ENCODE measurements around the gene TRAK1. TPM values are rescaled to one million over a fixed set of nuclear protein-coding genes. Genes with fewer than 3 reads are reported as not detected.

Gene TRAK1
- total RNA-seq, 1 donor from 2014 or later: 41.7 TPM

DNA sequence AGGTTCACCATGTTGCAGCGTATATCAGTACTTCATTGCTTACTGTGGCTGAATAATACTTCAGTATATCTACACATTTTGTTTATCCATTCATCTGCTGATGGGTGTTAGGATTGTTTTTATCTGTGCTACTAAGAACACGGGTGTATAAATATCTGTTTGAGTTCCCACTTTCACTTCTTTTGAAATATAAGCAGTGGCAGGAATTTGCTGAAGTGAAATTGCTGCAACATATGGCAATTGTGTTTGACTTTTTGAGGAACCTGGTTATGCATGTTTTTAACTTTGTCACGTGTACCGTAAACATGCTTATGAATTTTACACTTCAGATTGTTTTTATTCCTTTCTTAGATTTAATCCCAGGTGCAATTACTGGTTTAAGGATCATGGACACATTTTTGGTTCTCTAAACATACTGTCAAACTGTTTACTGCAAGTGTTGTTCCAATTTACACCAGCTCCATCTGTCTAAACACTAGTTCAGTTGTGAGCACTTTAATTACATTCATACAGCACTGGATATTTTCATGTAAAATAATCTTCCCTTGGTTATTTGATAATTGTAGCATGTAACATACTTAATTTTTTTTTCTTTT lies 23.1 kb downstream of the TRAK1 start:
- no peak overlapping the region for H3K4me3 ChIP-seq (ENCODE audit: low read depth, low read length)

DNA sequence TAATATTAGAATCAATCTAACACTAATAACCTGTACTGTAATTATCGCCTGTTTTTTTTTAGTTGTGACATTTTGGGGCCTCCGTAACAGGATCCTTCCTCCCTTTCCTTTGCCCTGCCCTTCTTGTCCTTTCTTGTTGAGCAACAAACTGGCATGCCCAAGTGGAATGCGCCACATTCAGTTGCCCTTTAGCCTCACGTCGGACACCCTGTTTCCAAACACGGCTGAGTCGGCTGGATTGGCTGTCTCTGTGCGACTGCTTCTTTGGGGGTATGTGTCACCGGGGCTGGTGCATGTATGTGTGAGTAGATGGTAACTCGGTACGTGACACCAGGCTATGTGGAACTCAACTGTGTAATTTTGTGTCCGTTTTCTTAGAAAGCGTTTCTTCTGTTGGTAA lies 24.1 kb downstream of the TRAK1 start:
- TF ChIP-seq, protein P1, sequence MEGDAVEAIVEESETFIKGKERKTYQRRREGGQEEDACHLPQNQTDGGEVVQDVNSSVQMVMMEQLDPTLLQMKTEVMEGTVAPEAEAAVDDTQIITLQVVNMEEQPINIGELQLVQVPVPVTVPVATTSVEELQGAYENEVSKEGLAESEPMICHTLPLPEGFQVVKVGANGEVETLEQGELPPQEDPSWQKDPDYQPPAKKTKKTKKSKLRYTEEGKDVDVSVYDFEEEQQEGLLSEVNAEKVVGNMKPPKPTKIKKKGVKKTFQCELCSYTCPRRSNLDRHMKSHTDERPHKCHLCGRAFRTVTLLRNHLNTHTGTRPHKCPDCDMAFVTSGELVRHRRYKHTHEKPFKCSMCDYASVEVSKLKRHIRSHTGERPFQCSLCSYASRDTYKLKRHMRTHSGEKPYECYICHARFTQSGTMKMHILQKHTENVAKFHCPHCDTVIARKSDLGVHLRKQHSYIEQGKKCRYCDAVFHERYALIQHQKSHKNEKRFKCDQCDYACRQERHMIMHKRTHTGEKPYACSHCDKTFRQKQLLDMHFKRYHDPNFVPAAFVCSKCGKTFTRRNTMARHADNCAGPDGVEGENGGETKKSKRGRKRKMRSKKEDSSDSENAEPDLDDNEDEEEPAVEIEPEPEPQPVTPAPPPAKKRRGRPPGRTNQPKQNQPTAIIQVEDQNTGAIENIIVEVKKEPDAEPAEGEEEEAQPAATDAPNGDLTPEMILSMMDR (IDR thresholded peaks at IDR 0.05; ENCODE audit: insufficient read depth, low read length, poor library complexity, severe bottlenecking): no peak
- H3K4me3 ChIP-seq (ENCODE audit: low read depth, low read length): no peak overlapping the region
- no peaks in the 10 kb centered on the region for H3K36me3 ChIP-seq (ENCODE audit: control insufficient read depth, insufficient read depth, low read length)
- H3K27me3 ChIP-seq (ENCODE audit: control insufficient read depth, insufficient read depth, low read length): no peaks in the 10 kb centered on the region
- no peak for DNase-seq (ENCODE audit: low read depth)

More for the DNA sequence above, 23.1 kb downstream of the TRAK1 start:
- H3K36me3 ChIP-seq (ENCODE audit: control insufficient read depth, insufficient read depth, low read length): no peaks in the 10 kb centered on the region
- no peak for DNase-seq (ENCODE audit: low read depth)
- H3K27me3 ChIP-seq (ENCODE audit: control insufficient read depth, insufficient read depth, low read length): no peaks in the 10 kb centered on the region
- TF ChIP-seq, protein P1 (IDR thresholded peaks at IDR 0.05; ENCODE audit: insufficient read depth, low read length, poor library complexity, severe bottlenecking): no peak

DNA sequence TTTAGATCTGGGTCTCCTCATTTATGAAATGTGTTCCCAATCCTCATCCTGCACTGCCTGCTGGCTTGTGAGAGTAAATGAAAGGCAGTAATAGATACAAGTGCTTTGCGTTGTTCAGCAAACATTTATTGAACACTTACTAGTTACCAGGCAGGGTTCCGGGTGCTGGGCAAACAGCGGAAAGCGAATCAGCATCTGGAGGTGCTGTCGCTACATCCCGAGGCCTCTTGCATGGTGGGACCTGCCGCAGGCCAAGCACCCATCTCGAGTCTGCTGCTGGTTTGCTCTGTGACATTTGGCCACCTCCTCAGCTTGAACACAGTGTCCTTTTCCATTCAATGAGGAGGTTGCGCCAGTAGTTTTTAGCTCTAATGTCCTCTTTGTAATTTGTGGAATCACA lies 24.8 kb downstream of the TRAK1 start:
- TF ChIP-seq, protein P1 (IDR thresholded peaks at IDR 0.05; ENCODE audit: insufficient read depth, low read length, poor library complexity, severe bottlenecking): no peak
- no peaks in the 10 kb centered on the region for H3K27me3 ChIP-seq (ENCODE audit: control insufficient read depth, insufficient read depth, low read length)

DNA sequence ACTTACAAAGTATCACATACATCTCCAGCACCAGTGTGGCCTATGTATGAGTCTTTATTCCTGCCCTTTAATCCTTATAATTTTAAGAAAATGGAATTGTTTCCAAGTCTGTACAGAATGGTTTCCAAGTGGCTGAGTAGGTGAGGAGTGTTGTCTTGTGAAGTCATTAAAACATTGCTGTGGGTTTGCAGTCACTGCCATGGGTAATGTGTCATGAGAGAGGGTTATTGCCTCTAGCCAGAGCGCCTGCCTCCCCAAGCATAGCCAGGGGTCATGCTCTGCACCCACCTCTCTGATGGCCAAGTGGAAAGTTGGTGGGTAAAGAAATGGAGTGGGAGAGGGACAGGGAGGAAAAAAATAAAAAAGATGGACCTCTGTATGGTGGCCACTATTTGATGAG lies 25.3 kb downstream of the TRAK1 start:
- TF ChIP-seq, protein P1 (IDR thresholded peaks at IDR 0.05; ENCODE audit: insufficient read depth, low read length, poor library complexity, severe bottlenecking): no peak
- no peak overlapping the region for H3K4me3 ChIP-seq (ENCODE audit: low read depth, low read length)
- no peaks in the 10 kb centered on the region for H3K27me3 ChIP-seq (ENCODE audit: control insufficient read depth, insufficient read depth, low read length)
- H3K36me3 ChIP-seq (ENCODE audit: control insufficient read depth, insufficient read depth, low read length): no peaks in the 10 kb centered on the region
- DNase-seq (ENCODE audit: low read depth): no peak

More for the DNA sequence above, 24.8 kb downstream of the TRAK1 start:
- H3K36me3 ChIP-seq (ENCODE audit: control insufficient read depth, insufficient read depth, low read length): no peaks in the 10 kb centered on the region
- no peak overlapping the region for H3K4me3 ChIP-seq (ENCODE audit: low read depth, low read length)
- DNase-seq (ENCODE audit: low read depth): no peak

DNA sequence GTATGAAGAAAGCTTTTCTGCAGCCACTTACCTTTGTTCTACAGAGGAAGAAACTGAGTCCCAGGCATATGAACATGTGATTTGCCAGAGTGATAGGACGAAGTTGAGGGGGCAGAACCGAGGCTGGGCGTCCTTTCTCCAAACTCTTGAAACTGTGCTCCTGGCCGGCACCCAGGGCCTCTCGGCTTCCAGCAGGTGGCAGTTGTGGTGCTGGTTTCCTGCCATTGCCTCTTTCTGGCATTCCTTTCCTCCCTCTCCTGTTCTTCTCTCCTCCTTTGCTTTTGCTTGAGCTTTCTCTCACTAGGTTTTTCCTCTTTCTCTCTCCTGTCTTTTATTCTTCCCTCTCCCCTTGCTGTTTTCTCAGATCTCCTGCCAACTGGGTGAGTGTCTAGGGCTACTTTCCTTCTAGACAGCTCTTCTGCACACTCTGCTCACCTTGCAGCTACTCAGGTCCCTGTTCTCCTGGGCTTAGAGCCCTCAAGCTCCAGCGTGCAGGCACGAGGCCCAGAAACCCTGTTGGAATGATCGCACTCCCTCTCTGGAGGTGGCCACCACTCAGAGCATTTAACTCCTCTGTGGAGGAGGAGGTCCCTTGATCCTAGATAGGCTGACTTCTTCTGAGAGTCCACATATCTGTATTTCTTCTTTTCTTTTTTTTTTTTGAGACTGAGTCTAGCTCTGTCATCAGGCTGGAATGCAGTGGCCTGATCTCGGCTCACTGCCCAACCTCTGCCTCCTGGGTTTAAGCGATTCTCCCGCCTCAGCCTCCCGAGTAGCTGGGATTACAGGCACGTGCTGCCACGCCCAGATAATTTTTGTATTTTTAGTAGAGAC lies 26.2 kb downstream of the TRAK1 start:
- H3K27me3 ChIP-seq (ENCODE audit: control insufficient read depth, insufficient read depth, low read length): no peaks in the 10 kb centered on the region
- DNase-seq (ENCODE audit: low read depth): no peak
- H3K4me3 ChIP-seq (ENCODE audit: low read depth, low read length): no peak overlapping the region
- TF ChIP-seq, protein P1 (IDR thresholded peaks at IDR 0.05; ENCODE audit: insufficient read depth, low read length, poor library complexity, severe bottlenecking): peak; percentile 76
- no peaks in the 10 kb centered on the region for H3K36me3 ChIP-seq (ENCODE audit: control insufficient read depth, insufficient read depth, low read length)
